HG02870 (cell line): Measurements from ENCODE around the gene CHST9.
"Not testable (repeated sequence)": the region's sequence is repeated elsewhere in the genome, so short reads cannot be mapped to it uniquely, and the experiment has no call there.

ENCODE experiments used
- ATAC-seq: cut with Tn5 transposase; IDR thresholded peaks from one replicate; pipeline ENCODE4 v1.9.1; 2021; ENCODE audit warnings: mild to moderate bottlenecking, moderate library complexity; ENCODE audit not compliant: unreplicated experiment

The CHST9 gene, protein sequence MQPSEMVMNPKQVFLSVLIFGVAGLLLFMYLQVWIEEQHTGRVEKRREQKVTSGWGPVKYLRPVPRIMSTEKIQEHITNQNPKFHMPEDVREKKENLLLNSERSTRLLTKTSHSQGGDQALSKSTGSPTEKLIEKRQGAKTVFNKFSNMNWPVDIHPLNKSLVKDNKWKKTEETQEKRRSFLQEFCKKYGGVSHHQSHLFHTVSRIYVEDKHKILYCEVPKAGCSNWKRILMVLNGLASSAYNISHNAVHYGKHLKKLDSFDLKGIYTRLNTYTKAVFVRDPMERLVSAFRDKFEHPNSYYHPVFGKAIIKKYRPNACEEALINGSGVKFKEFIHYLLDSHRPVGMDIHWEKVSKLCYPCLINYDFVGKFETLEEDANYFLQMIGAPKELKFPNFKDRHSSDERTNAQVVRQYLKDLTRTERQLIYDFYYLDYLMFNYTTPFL

GRCh38 chr18:27185025-27185763, at the start of gene CHST9:
Gene CHST9, minus strand, starts transcription at chr18:27185308. Its CDS starts 42,499 bp downstream, at chr18:27142809.
- ATAC-seq: no peak

DNA sequence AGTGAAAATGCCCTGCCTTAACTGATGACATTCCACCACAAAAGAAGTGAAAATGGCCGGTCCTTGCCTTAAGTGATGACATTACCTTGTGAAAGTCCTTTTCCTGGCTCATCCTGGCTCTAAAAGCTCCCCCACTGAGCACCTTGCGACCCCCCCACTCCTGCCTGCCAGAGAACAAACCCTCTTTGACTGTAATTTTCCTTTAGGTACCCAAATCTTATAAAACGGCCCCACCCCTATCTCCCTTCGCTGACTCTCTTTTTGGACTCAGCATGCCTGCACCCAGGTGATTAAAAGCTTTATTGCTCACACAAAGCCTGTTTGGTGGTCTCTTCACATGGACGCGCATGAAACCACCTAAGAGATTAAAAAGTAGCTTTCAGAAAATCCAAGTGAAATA, 47.2 kb upstream of the CHST9 start:
- not testable (repeated sequence) for ATAC-seq

DNA sequence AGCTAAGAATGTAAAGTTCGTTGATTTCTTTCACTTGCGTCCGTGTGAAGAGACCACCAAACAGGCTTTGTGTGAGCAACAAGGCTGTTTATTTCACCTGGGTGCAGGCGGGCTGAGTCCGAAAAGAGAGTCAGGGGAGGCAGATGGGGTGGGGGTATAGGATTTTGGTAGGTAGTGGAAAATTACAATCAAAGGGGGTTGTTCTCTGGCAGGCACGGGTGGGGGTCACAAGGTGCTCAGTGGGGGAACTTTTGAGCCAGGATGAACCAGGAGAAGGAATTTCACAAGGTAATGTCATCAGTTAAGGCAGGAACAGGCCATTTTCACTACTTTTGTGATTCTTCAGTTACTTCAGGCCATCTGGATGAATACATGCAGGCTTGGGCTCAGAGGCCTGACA, 46.6 kb upstream of the CHST9 start:
- not testable (repeated sequence) for ATAC-seq

GRCh38 chr18:27231221-27231620, 46.1 kb upstream of the CHST9 start:
- ATAC-seq: not testable (repeated sequence)

GRCh38 chr18:27227721-27228120, 42.6 kb upstream of the CHST9 start:
- ATAC-seq: no peak

- ATAC-seq: no peak
Observed at GRCh38 chr18:27226556-27227075, 41.5 kb upstream of the CHST9 start.

- ATAC-seq: no peak
Observed at GRCh38 chr18:27225947-27226481, 40.9 kb upstream of the CHST9 start.

- no peak for ATAC-seq
Observed at GRCh38 chr18:27223526-27224291, 38.6 kb upstream of the CHST9 start.

DNA sequence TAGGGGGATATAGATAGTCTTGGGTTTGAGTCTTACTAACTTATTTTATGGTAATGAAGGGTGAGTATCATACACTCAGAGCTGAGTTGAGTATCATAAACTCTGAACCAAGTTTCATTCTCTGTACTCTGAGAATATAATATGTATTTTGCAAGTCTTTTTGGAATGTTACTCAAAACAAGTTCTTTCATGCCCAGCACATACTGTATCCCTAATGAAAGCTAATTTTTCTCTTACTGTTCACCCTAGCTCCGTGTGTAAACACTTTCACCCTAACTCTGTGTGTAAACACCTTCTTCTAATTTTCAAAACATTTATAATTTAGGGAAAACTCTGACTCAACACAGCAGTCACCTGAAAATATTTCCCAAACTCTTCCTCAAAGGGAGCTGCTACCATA, 29.7 kb upstream of the CHST9 start:
- no peak for ATAC-seq

- no peak for ATAC-seq
Observed at GRCh38 chr18:27213123-27213717, 28.1 kb upstream of the CHST9 start.

DNA sequence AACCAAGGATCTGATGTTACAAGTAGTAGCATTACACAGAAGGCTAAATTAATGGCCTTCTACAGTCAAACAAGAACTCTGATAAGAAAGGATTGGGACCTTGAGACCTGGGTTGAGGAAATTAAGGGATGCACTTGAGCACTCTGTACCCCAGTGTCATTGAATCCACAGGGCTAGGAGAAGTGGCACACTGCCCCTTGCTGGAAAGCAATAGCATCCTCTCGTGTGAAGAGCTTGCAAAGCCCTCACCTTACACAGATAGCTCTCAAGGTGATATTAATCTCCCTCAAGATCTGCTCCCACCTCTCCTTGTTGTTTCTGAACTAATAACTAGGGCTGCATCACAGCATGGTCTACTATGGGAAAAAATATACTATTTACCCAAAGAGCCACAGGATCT, 26.5 kb upstream of the CHST9 start:
- ATAC-seq: no peak

DNA sequence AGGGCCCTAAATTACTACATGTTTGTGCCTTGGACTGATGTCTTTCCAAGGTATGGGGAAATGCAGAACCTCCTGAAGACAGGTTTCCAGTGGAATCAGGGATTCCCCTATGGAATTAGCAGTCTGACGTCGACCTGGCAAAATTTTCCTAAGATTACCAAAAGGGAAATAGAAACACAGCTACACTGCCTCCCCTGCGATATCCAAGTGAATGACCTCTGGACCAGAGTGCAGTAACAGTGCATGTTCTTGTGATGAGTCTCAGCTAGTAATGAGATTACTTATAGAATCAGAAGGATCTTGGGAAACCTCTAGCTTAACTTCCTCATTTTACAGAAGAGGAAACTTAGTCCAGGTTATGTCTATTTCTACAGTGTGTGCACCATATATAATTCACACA, 21.3 kb upstream of the CHST9 start:
- ATAC-seq: no peak

DNA sequence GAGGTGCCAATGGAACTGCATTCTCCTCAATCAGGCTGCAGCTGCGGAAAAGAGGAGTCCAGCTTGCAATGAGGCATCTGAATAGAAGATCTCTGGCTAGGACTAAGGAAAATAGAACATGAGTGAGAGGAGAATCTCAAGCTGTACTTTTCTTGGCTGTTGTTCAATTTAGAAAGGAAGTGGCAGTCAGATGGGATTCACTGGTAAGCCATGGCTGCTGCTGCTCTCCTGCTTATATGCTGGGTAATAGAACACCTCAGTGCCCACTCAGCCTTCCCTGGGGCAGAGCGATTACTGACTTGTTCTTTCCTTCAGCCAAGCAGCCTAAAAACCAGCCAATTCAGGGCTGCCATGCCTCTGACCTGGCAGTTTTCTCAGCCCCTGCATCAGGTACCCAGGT, 17.6 kb upstream of the CHST9 start:
- ATAC-seq: no peak

- ATAC-seq: no peak
Observed at GRCh38 chr18:27198036-27198435, 12.9 kb upstream of the CHST9 start.

GRCh38 chr18:27188309-27188708, 3.2 kb upstream of the CHST9 start:
- no peak for ATAC-seq

DNA sequence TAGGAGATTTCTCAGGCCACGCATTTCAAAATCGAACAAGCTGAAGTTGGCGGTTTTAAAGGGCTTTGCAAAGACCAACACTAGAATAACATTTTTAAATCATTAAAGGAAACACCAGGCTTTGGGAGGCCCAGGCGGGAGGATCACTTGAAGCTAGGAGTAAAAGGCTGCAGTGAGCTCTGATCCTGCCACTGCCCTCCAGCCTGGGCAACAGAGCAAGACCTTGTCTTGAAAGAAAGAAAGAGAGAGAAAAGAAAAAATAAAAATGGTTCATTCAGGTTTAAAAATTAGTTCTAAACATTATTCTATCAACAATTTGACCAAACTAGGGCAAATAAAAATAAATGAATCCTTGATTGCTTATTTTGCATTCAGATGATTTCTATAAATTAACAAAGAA, 789 bp upstream of the CHST9 start:
- no peak for ATAC-seq

DNA sequence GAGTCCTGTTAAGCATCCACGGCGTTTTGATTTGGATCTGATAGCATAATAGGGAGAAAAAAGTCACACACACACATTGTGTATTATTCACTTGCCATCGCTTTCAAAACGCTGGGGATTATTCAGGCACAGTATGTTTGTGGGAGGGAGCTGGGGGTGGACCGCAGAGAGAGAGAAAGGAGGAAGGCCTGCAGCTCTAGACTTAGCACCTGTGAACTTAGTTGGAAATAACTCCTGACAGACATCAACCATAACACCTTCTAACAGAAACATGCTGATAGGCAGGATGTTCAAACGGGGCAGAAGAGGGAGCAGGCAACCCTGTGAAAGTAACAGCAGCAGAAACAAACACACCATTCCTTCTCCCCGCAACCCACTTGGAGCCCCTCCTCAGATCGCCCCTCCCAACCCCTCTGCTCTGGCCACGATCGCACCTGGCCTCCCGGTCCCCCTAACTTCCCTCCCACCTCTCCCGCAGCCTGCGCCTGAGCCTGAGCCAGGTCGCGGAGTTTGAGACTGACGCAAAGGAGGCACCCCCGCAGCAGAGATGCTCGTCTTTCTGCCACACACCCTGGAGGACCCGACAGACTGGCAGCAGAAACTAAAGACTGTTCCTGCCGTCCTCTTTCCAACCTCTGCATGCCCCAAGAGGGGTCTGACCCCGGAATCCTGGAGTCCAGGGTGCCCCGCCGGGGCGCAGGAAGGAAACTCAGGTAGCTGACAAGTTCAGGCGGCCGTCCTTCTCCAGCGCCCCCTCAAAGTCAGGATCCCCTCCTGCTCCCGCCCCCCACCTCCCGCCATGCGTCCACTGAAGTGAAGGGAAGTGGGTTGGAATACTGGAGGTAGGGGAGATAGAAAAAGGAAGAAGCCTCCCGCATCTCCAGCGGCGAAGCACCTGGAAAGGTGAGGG, 738 bp downstream of the CHST9 start:
- ATAC-seq: no peak

DNA sequence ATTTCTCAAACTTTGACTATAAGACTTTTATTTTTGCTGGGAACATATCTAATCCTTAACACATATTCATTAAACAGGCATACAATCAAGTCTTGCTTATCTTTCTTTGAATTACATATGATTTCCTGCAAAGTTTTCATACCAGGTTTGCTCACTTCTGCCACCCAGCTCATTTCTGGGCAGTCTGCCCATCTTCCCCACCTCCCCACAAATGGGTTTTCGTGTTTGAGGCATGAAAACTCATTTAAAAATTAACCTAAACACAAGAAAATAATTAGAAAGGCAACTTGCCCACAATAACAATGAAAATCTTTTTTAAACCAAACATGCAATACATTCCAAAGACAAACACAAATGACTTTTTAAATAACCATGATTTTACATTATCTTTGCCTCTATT, 3.4 kb downstream of the CHST9 start:
- no peak for ATAC-seq

GRCh38 chr18:27178424-27178823, 6.7 kb downstream of the CHST9 start:
- no peak for ATAC-seq
